MG63 (cell line): ENCODE results near the gene OR4D2. TPM values are rescaled to one million over a fixed set of nuclear protein-coding genes. Genes with fewer than 3 reads are reported as not detected.
A peak's percentile ranks its signal among the peaks of the same experiment; 100 is the strongest.

Source experiments
- DNase-seq: peaks from one replicate; pipeline ENCODE4 v3.0.0-alpha.2; 2020
- H3K27me3 ChIP-seq: fragments of 250-450 bp; sonication (Bioruptor Pico); 2 replicates; pipeline ENCODE4 v1.5.1; 2020; ENCODE audit warnings: mild to moderate bottlenecking, moderate library complexity
- H3K36me3 ChIP-seq: fragments of 250-450 bp; sonication (Bioruptor Pico); 2 replicates; pipeline ENCODE4 v1.5.1; 2020; ENCODE audit warnings: mild to moderate bottlenecking, moderate library complexity
- H3K4me3 ChIP-seq: fragments of 250-450 bp; sonication (Bioruptor Pico); 2 replicates; pipeline ENCODE4 v1.5.1; 2020; ENCODE audit warnings: mild to moderate bottlenecking, moderate library complexity
- H3K9me3 ChIP-seq: fragments of 250-450 bp; sonication (Bioruptor Pico); 2 replicates; pipeline ENCODE4 v1.5.1; 2020; ENCODE audit warnings: mild to moderate bottlenecking, moderate library complexity
- total RNA-seq: library from RNA; depleted of rRNA; stranded (reverse); fragments of >200 nt; shearing (Covaris generic); gene quantifications from 2 replicates; pipeline ENCODE4 v1.2.3, GENCODE V29; 2014; ENCODE audit warnings: low replicate concordance

Gene OR4D2
- total RNA-seq, 1 experiment from 2014 or later: not detected

DNA sequence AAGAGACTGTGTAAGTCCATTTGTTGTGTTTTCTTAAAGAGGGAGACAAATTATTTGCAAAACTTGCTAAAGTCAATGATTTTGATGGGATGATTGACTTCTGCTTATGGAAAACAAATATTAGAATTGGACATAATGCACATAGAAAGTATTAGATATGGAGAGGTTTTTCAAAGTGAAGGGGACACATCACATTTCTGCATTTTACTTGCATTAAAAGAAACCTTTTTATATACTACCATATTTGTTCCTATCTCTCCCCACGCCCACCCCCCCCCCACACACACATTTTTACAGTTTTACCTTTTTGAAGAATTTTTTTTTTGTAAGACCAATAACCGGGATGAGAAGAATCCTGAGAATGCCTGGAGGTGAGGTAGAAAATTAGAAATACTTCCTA is 8.6 kb upstream of the OR4D2 start:
- Histone ChIP-seq H3K4me3 (no peak overlapping the region), H3K27me3 (peaks cover 47% of the 10 kb centered on the region), H3K36me3 (no peaks in the 10 kb centered on the region), H3K9me3 (no peaks in the 10 kb centered on the region)
- no peak for DNase-seq

DNA sequence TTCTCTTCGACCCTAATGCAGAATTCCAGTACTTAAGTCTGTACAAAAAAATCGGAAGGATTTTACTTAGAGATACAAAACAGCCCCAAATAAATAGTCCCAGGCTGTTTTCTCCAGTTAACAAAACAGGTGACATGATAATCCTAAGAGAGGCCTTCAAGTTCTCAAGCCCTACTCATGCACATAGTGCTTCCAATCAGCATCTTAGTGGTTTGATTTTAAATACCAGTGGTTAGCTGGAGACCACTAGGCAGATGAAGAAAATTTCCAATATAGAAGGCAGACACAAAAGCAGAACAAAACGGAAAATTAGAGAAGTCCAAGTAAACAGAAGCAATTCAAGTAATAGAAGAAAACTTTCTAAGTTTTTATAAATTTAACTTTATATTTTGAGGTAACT is 5.2 kb upstream of the OR4D2 start:
- no peak for DNase-seq
- Histone ChIP-seq H3K4me3 (no peak overlapping the region), H3K9me3 (no peaks in the 10 kb centered on the region), H3K36me3 (no peaks in the 10 kb centered on the region), H3K27me3 (peaks cover 36% of the 10 kb centered on the region)

DNA sequence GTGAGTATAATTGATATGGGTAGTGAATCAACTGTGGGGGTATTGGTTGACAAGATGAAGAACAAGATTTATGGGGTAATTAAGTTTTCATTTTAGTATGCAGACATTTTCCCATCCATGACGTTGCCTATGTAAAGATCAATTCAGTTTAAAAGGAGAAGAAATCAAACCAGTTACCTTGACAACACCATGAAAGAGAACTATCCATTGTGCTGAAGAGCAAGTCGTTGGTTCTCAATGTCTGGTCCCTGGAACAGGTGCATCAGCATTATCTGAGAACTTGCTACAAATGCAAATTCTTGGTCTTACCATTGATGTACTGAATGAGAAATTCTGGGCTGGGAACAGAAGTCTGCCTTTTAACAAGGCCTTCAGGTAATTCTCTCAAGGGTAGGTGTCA is 801 bp upstream of the OR4D2 start:
- H3K9me3 ChIP-seq: no peaks in the 10 kb centered on the region
- peaks cover 36% of the 10 kb centered on the region for H3K27me3 ChIP-seq
- DNase-seq: no peak

GRCh38 chr17:58170622-58171021 is 3.8 kb downstream of the OR4D2 start:
- Histone ChIP-seq H3K4me3 (no peak overlapping the region), H3K9me3 (no peaks in the 10 kb centered on the region), H3K27me3 (peaks cover 32% of the 10 kb centered on the region), H3K36me3 (no peaks in the 10 kb centered on the region)
- no peak for DNase-seq

More for the DNA sequence above, 801 bp upstream of the OR4D2 start:
- Histone ChIP-seq H3K4me3 (no peak overlapping the region), H3K36me3 (no peaks in the 10 kb centered on the region)

- Histone ChIP-seq H3K4me3 (no peak overlapping the region), H3K36me3 (no peaks in the 10 kb centered on the region), H3K27me3 (peaks cover 25% of the 10 kb centered on the region), H3K9me3 (no peaks in the 10 kb centered on the region)
- DNase-seq: no peak
These were observed 5.7 kb downstream of the OR4D2 start for GRCh38 chr17:58172369-58173071.

- Histone ChIP-seq H3K4me3 (no peak overlapping the region), H3K9me3 (no peaks in the 10 kb centered on the region), H3K27me3 (peaks cover 12% of the 10 kb centered on the region), H3K36me3 (no peaks in the 10 kb centered on the region)
- no peak for DNase-seq
These were observed 8.1 kb downstream of the OR4D2 start for GRCh38 chr17:58174871-58175270.

GRCh38 chr17:58176200-58176599 is 9.4 kb downstream of the OR4D2 start:
- no peaks in the 10 kb centered on the region for H3K36me3 ChIP-seq
- DNase-seq: no peak

GRCh38 chr17:58181796-58182195 is 15.0 kb downstream of the OR4D2 start:
- Histone ChIP-seq H3K4me3 (no peak overlapping the region), H3K9me3 (no peaks in the 10 kb centered on the region), H3K27me3 (no peaks in the 10 kb centered on the region), H3K36me3 (no peaks in the 10 kb centered on the region)
- no peak for DNase-seq

More at GRCh38 chr17:58176200-58176599, 9.4 kb downstream of the OR4D2 start:
- Histone ChIP-seq H3K27me3 (peaks cover 11% of the 10 kb centered on the region), H3K9me3 (no peaks in the 10 kb centered on the region), H3K4me3 (no peak overlapping the region)

GRCh38 chr17:58183514-58183913 is 16.7 kb downstream of the OR4D2 start:
- Histone ChIP-seq H3K9me3 (no peaks in the 10 kb centered on the region), H3K36me3 (no peaks in the 10 kb centered on the region), H3K4me3 (no peak overlapping the region), H3K27me3 (no peaks in the 10 kb centered on the region)
- no peak for DNase-seq

DNA sequence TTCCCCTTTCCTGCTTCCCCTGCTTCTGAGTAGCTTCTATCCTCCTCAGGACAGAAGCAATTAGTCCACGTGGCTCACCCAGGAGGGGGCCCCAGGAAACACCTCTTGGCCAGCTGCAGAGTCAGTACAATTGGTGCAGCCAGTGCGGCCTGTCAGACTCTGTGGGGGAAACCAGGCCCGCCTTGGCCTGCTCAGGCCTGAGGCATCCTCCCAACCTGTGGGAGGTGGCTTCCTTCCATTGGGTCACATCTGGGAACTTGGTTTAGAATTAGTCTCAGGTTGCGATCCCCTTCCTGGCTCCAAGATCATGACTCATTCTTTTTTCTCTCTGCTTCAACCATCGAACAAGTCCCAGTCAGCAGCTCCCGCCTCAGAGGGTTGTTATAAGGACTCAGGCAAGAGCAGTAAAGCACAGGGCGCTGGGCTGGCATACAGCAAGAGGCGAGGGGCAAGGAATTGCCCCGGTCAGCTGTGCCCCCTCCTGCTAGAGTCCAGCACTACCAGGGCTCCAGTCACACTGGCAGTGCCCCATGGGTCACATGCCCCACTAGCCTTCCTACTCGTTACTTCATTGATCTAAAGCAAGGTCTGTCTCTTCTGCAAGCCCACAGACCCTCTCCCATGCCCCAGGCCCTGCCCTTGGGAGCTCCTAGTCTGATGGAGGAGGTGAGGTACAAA is 17.7 kb downstream of the OR4D2 start:
- peak; percentile 64 for DNase-seq
- no peak overlapping the region for H3K4me3 ChIP-seq
- no peaks in the 10 kb centered on the region for H3K27me3 ChIP-seq

DNA sequence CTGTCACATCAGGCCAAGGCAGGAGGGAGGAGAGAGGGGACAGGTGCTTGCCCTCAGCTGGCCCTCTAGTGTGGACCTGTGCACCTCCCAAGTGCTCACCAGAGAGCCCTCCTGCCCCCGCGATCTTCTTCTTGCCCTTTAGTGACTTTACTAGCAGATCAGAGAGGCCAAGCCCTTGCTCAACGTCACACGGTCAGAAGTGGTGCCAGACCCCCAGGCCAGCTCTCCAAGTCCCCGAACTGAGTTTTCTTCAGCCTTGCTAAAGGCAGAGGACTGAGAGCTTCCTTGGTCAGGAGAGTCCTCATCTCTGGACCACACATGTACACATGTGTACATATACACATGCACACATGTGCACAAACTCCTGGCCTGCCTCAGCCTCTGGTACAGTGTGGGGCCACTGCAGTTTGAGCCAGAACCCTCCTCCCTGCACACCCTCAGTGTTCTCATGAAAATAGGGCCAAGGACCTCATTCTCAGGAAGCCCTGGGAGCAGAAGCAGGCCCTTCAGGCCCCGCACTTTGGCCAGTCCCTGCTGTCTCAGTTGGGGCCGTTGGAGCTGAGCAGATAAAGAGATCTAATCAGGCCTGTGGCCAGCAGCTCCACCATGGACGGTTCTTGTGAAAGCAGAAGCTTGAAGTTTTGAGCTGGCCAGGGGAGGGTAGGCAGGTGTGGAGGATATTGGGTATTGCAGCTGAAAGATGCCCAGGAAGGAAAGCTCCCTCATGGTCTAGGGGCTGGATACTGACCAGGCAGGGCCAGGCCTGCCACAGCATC is 18.4 kb downstream of the OR4D2 start:
- H3K27me3 ChIP-seq: no peaks in the 10 kb centered on the region
- DNase-seq: no peak
- no peak overlapping the region for H3K4me3 ChIP-seq
- no peaks in the 10 kb centered on the region for H3K9me3 ChIP-seq
- no peaks in the 10 kb centered on the region for H3K36me3 ChIP-seq

More for the DNA sequence above, 17.7 kb downstream of the OR4D2 start:
- Histone ChIP-seq H3K36me3 (no peaks in the 10 kb centered on the region), H3K9me3 (no peaks in the 10 kb centered on the region)

GRCh38 chr17:58186591-58186990 is 19.8 kb downstream of the OR4D2 start:
- DNase-seq: no peak
- H3K4me3 ChIP-seq: no peak overlapping the region
- no peaks in the 10 kb centered on the region for H3K9me3 ChIP-seq
- H3K36me3 ChIP-seq: no peaks in the 10 kb centered on the region
- H3K27me3 ChIP-seq: no peaks in the 10 kb centered on the region

DNA sequence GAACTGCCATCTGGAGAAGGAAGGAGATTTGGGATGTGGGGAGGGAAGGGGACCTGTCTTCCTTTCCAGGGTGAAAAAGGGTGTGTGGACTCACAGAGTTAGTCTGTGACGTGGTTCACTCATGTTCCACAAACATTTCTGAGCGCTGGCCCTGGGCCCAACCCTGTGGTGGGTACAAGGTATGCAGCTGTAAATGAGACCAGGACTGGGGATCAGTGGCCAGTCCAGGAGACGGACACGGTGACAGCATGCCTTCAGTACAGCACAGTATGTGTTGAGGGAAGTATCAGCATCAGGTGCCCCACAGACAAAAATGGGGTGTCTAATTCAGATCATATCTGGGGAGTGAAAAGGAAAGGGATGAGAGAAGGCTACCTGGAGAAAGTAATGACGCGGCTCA is 20.3 kb downstream of the OR4D2 start:
- no peaks in the 10 kb centered on the region for H3K27me3 ChIP-seq

DNA sequence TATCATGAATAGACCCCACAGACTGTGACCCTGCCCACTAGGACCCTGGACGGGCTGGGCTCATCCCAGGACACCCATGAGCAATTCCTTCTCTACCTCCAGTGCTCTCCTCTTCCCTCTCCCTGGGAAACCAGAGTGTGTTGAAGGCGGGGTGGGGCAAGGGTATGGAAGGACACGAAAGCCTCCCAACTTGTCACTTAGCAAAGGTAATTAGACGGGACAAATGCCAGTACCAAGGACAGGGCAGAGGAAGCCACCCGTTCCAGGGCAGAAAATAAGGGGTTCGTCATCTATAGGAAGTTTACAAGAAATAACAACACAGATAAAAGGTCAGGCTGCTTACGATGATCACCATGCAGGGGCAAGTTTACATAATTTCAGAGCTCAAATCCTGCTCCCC is 20.9 kb downstream of the OR4D2 start:
- no peak for DNase-seq
- Histone ChIP-seq H3K4me3 (no peak overlapping the region), H3K27me3 (no peaks in the 10 kb centered on the region)

More for the DNA sequence above, 20.3 kb downstream of the OR4D2 start:
- no peak for DNase-seq
- Histone ChIP-seq H3K36me3 (no peaks in the 10 kb centered on the region), H3K9me3 (no peaks in the 10 kb centered on the region), H3K4me3 (no peak overlapping the region)

DNA sequence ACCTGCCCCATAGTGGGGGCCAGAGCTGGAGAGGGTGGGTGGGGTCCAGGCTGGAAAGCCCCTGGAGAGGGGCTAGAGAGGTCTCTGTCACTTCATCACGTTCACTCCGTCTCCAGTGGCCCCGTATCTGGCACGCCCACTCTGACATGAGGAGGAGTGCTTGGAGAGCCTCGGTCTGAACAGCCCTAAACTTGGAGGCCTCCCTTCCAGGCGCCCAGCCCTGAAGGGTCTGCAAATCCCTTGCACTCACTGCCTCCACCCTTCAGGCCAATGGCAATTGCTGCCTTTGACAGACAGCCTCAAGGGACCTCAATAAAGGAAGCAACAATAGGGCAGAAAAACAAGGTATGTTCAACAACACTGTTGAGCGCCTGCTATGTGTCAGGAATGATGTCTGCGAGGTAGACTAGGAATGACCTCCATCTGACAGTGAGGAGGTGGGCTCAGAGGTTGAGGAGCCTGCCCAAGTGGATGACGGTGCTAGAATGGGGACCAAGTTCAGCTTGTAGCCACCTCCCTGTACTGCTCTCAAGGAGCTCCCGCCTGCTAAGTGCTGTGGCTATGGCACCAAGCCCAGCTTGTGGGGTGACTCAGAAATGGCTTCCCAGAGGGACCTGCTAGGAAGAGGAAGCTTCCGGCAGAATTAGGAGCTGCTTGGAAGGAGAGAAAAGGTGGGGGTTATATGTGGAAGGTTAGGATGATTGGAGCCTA is 22.8 kb downstream of the OR4D2 start:
- no peaks in the 10 kb centered on the region for H3K36me3 ChIP-seq
- no peak overlapping the region for H3K4me3 ChIP-seq
- peak; percentile 92 for DNase-seq
- H3K9me3 ChIP-seq: no peaks in the 10 kb centered on the region
- no peaks in the 10 kb centered on the region; the same call in 1 of the 2 replicates for H3K27me3 ChIP-seq

More for the DNA sequence above, 20.9 kb downstream of the OR4D2 start:
- H3K36me3 ChIP-seq: no peaks in the 10 kb centered on the region
- no peaks in the 10 kb centered on the region for H3K9me3 ChIP-seq

DNA sequence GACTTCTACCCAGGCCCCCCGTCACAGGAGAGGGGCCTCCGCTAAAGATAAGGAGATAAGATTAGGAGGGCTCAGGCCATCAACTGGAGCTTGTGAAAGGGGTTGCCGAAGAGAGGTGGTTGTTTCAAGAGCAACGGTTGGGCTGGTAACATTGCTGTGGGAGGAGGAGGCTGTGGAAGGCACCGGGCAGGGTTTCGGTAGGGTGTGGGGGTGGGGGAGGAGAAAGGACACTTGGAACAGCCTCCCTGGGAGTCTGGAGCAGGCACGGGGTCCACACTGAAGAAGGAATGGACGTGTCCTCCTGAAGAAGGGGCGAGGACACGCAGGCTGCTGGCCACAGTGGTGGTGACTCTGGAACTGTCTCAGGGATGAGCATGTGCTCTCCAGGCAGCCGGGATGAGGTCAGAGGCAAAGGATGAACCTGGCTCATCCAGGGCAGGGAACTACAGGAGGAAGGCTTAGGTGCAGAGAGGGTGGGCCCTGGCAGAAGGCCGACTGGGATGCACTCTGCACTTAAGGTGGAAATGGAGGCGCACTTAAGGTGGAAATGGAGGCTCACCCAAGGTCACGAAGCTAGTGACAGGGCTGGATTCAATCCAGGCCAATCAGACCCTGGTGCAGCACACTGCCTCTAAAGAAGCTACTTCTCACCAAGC is 24.6 kb downstream of the OR4D2 start:
- Histone ChIP-seq H3K36me3 (no peaks in the 10 kb centered on the region), H3K9me3 (no peaks in the 10 kb centered on the region), H3K4me3 (no peak overlapping the region), H3K27me3 (no peaks in the 10 kb centered on the region; the same call in 1 of the 2 replicates)
- DNase-seq: no peak
